Left ventricle myocardium inferior (tissue), 1 donor: Measurements from ENCODE around the gene MANF. TPM values are rescaled to one million over a fixed set of nuclear protein-coding genes. Genes with fewer than 3 reads are reported as not detected.
A peak's percentile ranks its signal among the peaks of the same experiment; 100 is the strongest.

Source experiments
- DNase-seq: peaks from one replicate; pipeline ENCODE4 v3.0.0-alpha.2; 2020
- H3K27ac ChIP-seq: fragments of 200-600 bp; replicated peaks from 2 replicates; pipeline ENCODE4 v1.8.0; 2021
- H3K27me3 ChIP-seq: fragments of 200-600 bp; 2 replicates; pipeline ENCODE4 v1.8.0; 2021; ENCODE audit warnings: low read depth
- H3K36me3 ChIP-seq: fragments of 200-600 bp; 2 replicates; pipeline ENCODE4 v1.8.0; 2021
- H3K4me1 ChIP-seq: fragments of 200-600 bp; 2 replicates; pipeline ENCODE4 v1.8.0; 2021
- H3K4me3 ChIP-seq: fragments of 200-600 bp; 2 replicates; pipeline ENCODE4 v1.8.0; 2021; ENCODE audit warnings: mild to moderate bottlenecking, moderate library complexity
- H3K9me3 ChIP-seq: fragments of 200-600 bp; replicated peaks from 2 replicates; pipeline ENCODE4 v1.8.0; 2021
- CTCF ChIP-seq: fragments of 200-600 bp; IDR thresholded peaks from 2 replicates; pipeline ENCODE4 v1.8.0; 2021; ENCODE audit warnings: antibody characterized with exemption, mild to moderate bottlenecking, borderline replicate concordance
- intact Hi-C: fragments of 100-400 bp; cut with micrococcal nuclease; formaldehyde crosslinking; loops from one replicate; pipeline ENCODE4 v1.11.0; 2022
- total RNA-seq: library from RNA; stranded (reverse); fragmentation: NEBNext Ultra II Directional; extraction: Animal tissue kit (Norgen Biotek cat#: 25700); gene quantifications from one replicate; pipeline ENCODE4 v1.2.1, GENCODE V29; 2021
- donor health status: DM: no; HTN: yes; CAD: no; lungs with severe emphysema.

The MANF gene
- total RNA-seq, 1 donor from 2014 or later, result 48.5 TPM

- Histone ChIP-seq H3K4me3 (no peak overlapping the region), H3K27ac (peak overlapping the region; percentile 52), H3K4me1 (peaks cover 73% of the 10 kb centered on the region), H3K27me3 (no peaks in the 10 kb centered on the region), H3K36me3 (peaks cover 67% of the 10 kb centered on the region), H3K9me3 (no peaks in the 10 kb centered on the region)
- DNase-seq, result no peak
- intact Hi-C loops, result no loop called here
- no peak for TF ChIP-seq CTCF
Observed at GRCh38 chr3:51395493-51396213, 10.6 kb downstream of the MANF start.

- H3K4me1 ChIP-seq, result peaks cover 70% of the 10 kb centered on the region
- TF ChIP-seq CTCF, result no peak
- no peak for DNase-seq
- no peaks in the 10 kb centered on the region for H3K9me3 ChIP-seq
- H3K27me3 ChIP-seq, result no peaks in the 10 kb centered on the region
- H3K36me3 ChIP-seq, result peaks cover 71% of the 10 kb centered on the region
- H3K27ac ChIP-seq, result peak overlapping the region; percentile 52
- H3K4me3 ChIP-seq, result no peak overlapping the region
- intact Hi-C loops, result no loop called here
Observed at GRCh38 chr3:51396401-51396800, 11.3 kb downstream of the MANF start.

GRCh38 chr3:51397392-51397791 lies 12.3 kb downstream of the MANF start:
- Histone ChIP-seq H3K27ac (peak overlapping the region; percentile 52), H3K4me1 (peaks cover 62% of the 10 kb centered on the region), H3K4me3 (no peak overlapping the region), H3K36me3 (peaks cover 78% of the 10 kb centered on the region), H3K9me3 (no peaks in the 10 kb centered on the region), H3K27me3 (no peaks in the 10 kb centered on the region)
- intact Hi-C loops, result no loop called here
- no peak for TF ChIP-seq CTCF
- DNase-seq, result no peak

GRCh38 chr3:51398595-51399310 lies 13.7 kb downstream of the MANF start:
- peaks cover 49% of the 10 kb centered on the region for H3K4me1 ChIP-seq
- no peaks in the 10 kb centered on the region for H3K9me3 ChIP-seq
- DNase-seq, result no peak
- H3K27ac ChIP-seq, result peak overlapping the region; percentile 18
- intact Hi-C loops, result no loop called here
- no peak for TF ChIP-seq CTCF
- H3K27me3 ChIP-seq, result no peaks in the 10 kb centered on the region
- peaks cover 72% of the 10 kb centered on the region for H3K36me3 ChIP-seq
- no peak overlapping the region for H3K4me3 ChIP-seq

- no peak for DNase-seq
- Histone ChIP-seq H3K27ac (no peak overlapping the region), H3K36me3 (peaks cover 65% of the 10 kb centered on the region), H3K4me1 (peaks cover 34% of the 10 kb centered on the region), H3K27me3 (no peaks in the 10 kb centered on the region), H3K9me3 (no peaks in the 10 kb centered on the region), H3K4me3 (no peak overlapping the region)
- intact Hi-C loops, result no loop called here
- TF ChIP-seq CTCF, result no peak
Observed at GRCh38 chr3:51400166-51400565, 15.1 kb downstream of the MANF start.
